D721Med (cell line): ENCODE results near the gene SLC43A2.

Experiments used
- DNase-seq: peaks from one replicate; pipeline ENCODE4 v3.0.0; 2011; ENCODE audit warnings: low spot score; ENCODE audit not compliant: insufficient read length
- FAIRE-seq: peaks from 2 replicates; lab custom pipeline; 2011; peaks lifted over from hg19 to GRCh38; lab: Jason Lieb, UNC
- TF ChIP-seq, protein P1 (sequence below): IDR thresholded peaks from 2 replicates; pipeline ENCODE4 v1.5.1; 2012; ENCODE audit warnings: mild to moderate bottlenecking, control low read depth; ENCODE audit not compliant: insufficient read depth; ENCODE audit errors: missing control alignments

The SLC43A2 gene

DNA sequence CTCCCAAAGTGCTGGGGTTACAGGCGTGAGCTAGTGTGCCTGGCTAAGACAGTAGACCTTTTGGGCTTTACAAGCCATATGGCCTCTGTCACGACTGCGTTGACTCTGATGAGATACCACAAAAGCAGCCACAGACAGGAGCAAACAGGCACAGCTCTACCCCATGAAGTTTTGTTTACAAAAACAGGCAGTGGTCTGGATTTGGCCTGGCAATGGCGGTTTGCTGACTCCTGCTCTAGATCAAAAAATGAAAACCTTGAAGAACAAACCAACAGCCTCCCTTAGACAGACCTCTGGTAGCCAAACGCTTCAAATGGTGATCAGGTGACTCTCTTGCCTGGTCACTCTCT, 20.7 kb downstream of the SLC43A2 start:
- DNase-seq = no peak
- TF ChIP-seq, protein P1, sequence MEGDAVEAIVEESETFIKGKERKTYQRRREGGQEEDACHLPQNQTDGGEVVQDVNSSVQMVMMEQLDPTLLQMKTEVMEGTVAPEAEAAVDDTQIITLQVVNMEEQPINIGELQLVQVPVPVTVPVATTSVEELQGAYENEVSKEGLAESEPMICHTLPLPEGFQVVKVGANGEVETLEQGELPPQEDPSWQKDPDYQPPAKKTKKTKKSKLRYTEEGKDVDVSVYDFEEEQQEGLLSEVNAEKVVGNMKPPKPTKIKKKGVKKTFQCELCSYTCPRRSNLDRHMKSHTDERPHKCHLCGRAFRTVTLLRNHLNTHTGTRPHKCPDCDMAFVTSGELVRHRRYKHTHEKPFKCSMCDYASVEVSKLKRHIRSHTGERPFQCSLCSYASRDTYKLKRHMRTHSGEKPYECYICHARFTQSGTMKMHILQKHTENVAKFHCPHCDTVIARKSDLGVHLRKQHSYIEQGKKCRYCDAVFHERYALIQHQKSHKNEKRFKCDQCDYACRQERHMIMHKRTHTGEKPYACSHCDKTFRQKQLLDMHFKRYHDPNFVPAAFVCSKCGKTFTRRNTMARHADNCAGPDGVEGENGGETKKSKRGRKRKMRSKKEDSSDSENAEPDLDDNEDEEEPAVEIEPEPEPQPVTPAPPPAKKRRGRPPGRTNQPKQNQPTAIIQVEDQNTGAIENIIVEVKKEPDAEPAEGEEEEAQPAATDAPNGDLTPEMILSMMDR = no peak
- no peak for FAIRE-seq

DNA sequence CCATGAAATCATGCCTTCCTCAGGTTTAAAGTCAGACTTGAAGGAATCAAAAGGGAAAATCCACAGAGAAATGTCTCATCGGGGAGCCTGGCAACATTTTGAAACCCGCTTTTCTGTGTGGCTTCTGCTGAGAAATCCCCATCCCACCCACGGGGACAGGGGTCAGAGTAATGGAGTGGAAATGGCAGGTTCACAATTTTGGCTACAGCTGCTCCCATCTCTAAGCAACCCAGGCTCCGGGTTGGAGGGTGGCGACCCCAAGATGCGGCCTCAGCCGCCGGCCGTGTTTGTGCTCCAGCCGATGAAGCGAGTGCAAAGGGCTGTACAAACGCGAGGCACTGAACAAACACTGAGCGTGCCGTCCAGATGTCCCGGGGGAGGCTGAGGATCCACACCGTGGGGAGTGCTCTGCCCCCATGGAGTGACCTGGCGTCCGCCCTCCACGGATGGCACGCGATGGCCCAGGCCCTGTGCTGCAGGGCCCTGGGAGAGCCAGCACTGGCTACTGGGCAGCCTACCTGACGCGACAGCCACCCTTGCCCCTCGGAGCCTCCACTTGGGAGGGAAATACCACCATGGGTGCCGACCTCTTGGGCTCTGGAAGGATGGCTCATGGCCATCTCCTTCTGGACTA, 22.2 kb downstream of the SLC43A2 start:
- DNase-seq (no peak), FAIRE-seq (no peak)
- TF ChIP-seq, protein P1 = no peak

DNA sequence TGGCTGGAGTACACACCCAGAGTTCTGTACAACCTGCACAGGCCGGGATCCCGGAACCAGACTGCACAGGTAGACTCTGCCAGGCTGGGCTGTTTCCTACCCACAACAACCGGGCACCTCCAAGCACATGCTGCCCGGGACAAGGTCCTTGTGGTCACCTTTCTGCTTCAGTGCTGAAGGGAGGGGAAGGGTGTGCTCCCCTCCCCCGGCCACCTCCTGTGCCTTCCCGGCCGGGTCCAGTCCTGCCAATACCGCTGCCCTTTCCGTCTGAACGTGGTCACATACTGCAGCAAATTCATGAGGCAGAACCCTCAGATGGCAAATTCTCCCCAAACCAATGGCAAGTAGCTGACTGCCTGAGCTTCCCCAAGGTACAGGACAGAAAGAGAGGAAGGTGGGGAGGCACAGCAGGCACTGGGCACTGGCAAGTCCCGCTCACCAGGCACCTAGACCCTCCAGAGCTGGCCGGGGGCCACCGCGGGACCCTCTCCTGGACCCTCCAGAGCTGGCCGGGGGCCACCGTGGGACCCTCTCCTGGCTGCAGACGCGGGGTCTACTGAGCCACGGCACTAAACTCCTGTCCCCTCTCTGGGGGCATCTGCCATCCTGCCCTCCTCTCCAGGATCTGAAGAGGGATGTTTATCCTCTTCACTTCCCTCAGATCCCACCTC, 22.8 kb downstream of the SLC43A2 start:
- DNase-seq (no peak), FAIRE-seq (no peak)
- TF ChIP-seq, protein P1 = no peak

DNA sequence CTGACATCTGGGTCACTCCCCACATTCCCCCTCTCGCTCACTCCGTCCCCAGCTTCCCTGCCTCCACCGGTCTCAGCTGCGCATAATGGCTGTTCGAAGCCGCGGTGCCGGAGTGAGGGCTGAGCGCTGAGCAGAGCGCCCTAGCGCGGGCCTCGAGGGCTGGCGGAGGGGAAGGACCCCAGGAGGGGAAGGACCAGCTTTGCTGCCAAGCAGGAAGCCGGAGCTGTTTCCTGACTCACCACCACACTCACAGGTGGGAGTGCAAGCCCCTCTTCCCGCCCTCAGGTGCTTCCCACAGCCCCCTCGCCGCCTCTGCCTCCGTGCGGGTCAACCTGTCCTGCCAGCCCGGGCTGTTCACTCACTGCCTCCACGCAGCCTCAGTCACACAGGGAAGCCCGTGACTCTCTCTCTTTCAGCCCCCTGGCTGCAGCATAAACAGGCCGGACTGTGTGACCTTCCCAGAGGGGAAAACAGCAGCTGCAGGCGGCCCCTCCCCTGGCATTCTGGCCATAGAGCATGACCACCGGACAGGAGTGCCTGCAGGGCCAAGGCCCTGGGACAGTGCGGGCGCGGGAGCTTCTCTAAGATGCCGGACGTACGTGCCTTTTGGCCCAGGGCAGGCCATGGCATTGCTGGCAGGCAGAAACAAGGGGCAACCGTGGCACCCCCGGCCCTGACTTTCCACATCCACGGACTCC, 23.7 kb downstream of the SLC43A2 start:
- TF ChIP-seq, protein P1 = no peak
- DNase-seq = no peak
- FAIRE-seq = no peak

DNA sequence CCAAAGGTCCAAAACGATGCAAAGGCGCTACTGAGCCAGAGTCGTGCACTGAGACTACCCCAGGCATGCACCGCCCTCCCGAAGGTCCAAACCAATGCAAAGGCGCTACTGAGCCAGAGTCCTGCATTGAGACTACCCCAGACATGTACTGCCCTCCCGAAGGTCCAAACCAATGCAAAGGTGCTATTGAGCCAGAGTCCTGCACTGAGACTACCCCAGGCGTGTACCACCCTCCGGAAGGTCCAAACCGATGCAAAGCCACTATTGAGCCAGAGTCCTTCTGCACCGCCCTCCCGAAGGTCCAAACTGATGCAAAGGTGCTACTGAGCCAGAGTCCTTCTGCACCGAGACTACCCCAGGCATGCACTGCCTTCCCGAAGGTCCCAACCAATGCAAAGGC, 27.1 kb downstream of the SLC43A2 start:
- TF ChIP-seq, protein P1 = no peak
- DNase-seq (no peak), FAIRE-seq (no peak)

DNA sequence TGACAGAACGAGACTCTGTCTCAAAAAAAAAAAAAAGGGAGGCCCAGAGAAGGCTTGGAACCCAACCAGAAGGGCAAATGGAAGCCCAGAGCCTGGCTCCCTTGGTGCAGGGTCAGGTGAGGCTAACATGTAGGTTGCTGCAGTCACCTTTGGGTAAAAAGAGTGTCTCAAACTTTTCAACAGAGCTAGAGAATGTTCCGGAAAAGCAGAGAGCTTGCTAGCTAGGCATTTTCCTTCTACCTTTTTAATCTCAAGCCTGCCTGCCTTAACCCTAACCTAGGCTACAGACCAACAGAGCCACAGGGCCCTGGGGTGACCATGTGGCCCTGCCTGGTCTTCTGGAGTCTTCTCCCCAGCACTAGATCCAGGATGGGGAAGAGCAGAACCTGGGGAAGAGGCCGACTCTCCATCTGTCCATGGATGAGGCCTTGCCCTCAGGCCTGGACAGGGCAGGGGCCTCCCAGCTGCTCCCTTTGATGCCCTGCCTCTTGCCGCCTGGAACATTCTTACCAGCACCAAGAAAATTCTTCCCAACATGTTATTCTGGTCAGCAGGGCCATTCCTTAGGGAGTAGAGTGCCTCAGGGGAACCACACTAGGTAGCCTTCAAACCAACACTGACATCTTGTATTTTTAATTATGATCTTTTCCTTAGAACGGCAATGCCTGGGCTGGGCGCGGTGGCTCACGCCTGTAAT, 30.1 kb downstream of the SLC43A2 start:
- no peak for FAIRE-seq

More for the DNA sequence above, 30.1 kb downstream of the SLC43A2 start:
- TF ChIP-seq, protein P1 = no peak
- DNase-seq = no peak
